HG02852 (cell line): ENCODE data around the gene FAM217B.
A peak's percentile ranks its signal among the peaks of the same experiment; 100 is the strongest.
"Not testable (repeated sequence)": the region's sequence is repeated elsewhere in the genome, so short reads cannot be mapped to it uniquely, and the experiment has no call there.

Experiments
- ATAC-seq: cut with Tn5 transposase; IDR thresholded peaks from one replicate; pipeline ENCODE4 v1.9.1; 2021; ENCODE audit warnings: mild to moderate bottlenecking, moderate library complexity; ENCODE audit not compliant: unreplicated experiment

The FAM217B gene

GRCh38 chr20:59938696-59939051, 1.5 kb upstream of the FAM217B start:
- no peak for ATAC-seq

GRCh38 chr20:59939052-59939878, 924 bp upstream of the FAM217B start:
- ATAC-seq = no peak

GRCh38 chr20:59939879-59940128, 385 bp upstream of the FAM217B start:
- peak; percentile 39 for ATAC-seq

- ATAC-seq = no peak
These were observed 736 bp downstream of the FAM217B start for GRCh38 chr20:59940956-59941294.

- no peak for ATAC-seq
These were observed 2.1 kb downstream of the FAM217B start for GRCh38 chr20:59942245-59942644.

GRCh38 chr20:59944726-59945125, 4.5 kb downstream of the FAM217B start:
- ATAC-seq = no peak

- no peak for ATAC-seq
These were observed 5.0 kb downstream of the FAM217B start for GRCh38 chr20:59945175-59945574.

- no peak for ATAC-seq
These were observed 5.5 kb downstream of the FAM217B start for GRCh38 chr20:59945731-59946130.

GRCh38 chr20:59947376-59947775, 7.2 kb downstream of the FAM217B start:
- no peak for ATAC-seq

- no peak for ATAC-seq
These were observed 8.0 kb downstream of the FAM217B start for GRCh38 chr20:59948212-59948611.

- ATAC-seq = no peak
These were observed 8.9 kb downstream of the FAM217B start for GRCh38 chr20:59948828-59949720.

GRCh38 chr20:59949911-59950310, 9.7 kb downstream of the FAM217B start:
- ATAC-seq = no peak

- no peak for ATAC-seq
These were observed 14.5 kb downstream of the FAM217B start for GRCh38 chr20:59954718-59955117.

GRCh38 chr20:59955131-59955796, 15.1 kb downstream of the FAM217B start:
- ATAC-seq = no peak

GRCh38 chr20:59957568-59957967, 17.4 kb downstream of the FAM217B start:
- ATAC-seq = not testable (repeated sequence)

- ATAC-seq = no peak
These were observed 17.9 kb downstream of the FAM217B start, which contains the start of gene CDH26 for GRCh38 chr20:59958123-59958522. Gene CDH26 (plus strand): TSS chr20:59958423. CDS start chr20:59958727, 304 bp downstream.

GRCh38 chr20:59958626-59959025, 18.4 kb downstream of the FAM217B start:
- ATAC-seq = no peak

GRCh38 chr20:59961423-59961822, 21.2 kb downstream of the FAM217B start:
- no peak for ATAC-seq

- ATAC-seq = no peak
These were observed 22.0 kb downstream of the FAM217B start for GRCh38 chr20:59962155-59962554.

GRCh38 chr20:59966428-59966827, 26.2 kb downstream of the FAM217B start:
- ATAC-seq = no peak

- ATAC-seq = no peak
These were observed 31.2 kb downstream of the FAM217B start for GRCh38 chr20:59971428-59971827.
